ENCODE data around the gene LINGO4. TPM values are rescaled to one million over a fixed set of nuclear protein-coding genes. Genes with fewer than 3 reads are reported as not detected.

The LINGO4 gene
- total and polyA plus RNA-seq, 2 of the 13 experiments (the other 11 are each of a cell fraction or from before 2014, with no cell fraction given), result 0.02 to 0.05 TPM

DNA sequence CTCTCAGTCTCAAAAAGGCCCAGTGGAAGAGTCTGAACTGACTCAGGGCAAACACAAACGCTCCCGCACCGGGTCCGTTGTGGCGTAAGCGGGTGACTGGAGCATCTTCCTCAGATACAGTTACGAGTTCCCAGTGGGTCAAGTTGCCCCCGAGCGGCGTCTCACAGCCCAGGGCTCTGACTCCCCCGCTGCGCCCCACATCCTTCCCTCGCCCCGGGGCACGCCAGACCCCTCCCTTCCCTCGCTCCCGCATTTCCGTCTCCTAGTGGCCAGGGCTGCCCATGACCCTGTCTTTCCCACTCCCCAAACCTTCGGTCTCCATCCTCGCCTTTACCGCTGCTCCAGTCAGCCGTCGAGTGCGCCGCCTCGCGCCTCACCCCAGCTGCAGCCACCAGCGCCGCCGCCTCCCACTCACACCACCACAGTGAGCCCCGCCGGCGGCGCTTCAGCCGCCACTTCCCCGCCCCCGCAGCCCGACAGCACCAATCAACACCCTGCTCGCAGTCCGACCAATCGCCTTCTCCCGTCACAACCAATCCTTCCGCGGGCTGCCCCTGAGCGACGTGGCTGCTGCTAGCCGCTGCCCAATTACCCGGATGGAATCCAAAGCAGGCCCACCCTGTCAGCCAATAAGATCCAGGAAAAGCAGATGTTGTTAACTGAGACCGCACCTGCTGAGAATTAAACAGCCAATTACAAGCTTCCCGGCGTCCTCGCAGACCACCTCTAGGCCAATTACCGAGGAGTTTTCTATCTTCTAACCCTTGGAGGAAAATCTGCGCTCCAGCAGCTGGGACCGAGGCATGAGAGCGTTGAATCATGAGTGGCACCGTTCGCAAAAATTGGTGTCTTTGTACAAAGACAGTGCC is 14.9 kb downstream of the LINGO4 start, which contains the start of gene TDRKH (continued):
- TF ChIP-seq, protein P1, sequence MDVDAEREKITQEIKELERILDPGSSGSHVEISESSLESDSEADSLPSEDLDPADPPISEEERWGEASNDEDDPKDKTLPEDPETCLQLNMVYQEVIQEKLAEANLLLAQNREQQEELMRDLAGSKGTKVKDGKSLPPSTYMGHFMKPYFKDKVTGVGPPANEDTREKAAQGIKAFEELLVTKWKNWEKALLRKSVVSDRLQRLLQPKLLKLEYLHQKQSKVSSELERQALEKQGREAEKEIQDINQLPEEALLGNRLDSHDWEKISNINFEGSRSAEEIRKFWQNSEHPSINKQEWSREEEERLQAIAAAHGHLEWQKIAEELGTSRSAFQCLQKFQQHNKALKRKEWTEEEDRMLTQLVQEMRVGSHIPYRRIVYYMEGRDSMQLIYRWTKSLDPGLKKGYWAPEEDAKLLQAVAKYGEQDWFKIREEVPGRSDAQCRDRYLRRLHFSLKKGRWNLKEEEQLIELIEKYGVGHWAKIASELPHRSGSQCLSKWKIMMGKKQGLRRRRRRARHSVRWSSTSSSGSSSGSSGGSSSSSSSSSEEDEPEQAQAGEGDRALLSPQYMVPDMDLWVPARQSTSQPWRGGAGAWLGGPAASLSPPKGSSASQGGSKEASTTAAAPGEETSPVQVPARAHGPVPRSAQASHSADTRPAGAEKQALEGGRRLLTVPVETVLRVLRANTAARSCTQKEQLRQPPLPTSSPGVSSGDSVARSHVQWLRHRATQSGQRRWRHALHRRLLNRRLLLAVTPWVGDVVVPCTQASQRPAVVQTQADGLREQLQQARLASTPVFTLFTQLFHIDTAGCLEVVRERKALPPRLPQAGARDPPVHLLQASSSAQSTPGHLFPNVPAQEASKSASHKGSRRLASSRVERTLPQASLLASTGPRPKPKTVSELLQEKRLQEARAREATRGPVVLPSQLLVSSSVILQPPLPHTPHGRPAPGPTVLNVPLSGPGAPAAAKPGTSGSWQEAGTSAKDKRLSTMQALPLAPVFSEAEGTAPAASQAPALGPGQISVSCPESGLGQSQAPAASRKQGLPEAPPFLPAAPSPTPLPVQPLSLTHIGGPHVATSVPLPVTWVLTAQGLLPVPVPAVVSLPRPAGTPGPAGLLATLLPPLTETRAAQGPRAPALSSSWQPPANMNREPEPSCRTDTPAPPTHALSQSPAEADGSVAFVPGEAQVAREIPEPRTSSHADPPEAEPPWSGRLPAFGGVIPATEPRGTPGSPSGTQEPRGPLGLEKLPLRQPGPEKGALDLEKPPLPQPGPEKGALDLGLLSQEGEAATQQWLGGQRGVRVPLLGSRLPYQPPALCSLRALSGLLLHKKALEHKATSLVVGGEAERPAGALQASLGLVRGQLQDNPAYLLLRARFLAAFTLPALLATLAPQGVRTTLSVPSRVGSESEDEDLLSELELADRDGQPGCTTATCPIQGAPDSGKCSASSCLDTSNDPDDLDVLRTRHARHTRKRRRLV (CRISPR knock-in tag; IDR thresholded peaks at IDR 0.05), result no peak
- TF ChIP-seq, protein P2, sequence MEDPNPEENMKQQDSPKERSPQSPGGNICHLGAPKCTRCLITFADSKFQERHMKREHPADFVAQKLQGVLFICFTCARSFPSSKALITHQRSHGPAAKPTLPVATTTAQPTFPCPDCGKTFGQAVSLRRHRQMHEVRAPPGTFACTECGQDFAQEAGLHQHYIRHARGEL (CRISPR knock-in tag; IDR thresholded peaks at IDR 0.05), result no peak
- TF ChIP-seq, protein P3, sequence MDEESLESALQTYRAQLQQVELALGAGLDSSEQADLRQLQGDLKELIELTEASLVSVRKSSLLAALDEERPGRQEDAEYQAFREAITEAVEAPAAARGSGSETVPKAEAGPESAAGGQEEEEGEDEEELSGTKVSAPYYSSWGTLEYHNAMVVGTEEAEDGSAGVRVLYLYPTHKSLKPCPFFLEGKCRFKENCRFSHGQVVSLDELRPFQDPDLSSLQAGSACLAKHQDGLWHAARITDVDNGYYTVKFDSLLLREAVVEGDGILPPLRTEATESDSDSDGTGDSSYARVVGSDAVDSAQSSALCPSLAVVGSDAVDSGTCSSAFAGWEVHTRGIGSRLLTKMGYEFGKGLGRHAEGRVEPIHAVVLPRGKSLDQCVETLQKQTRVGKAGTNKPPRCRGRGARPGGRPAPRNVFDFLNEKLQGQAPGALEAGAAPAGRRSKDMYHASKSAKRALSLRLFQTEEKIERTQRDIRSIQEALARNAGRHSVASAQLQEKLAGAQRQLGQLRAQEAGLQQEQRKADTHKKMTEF (CRISPR knock-in tag; IDR thresholded peaks at IDR 0.05), result peak; percentile 81; the same call in 1 of the 2 replicates
- no peak for TF ChIP-seq MBNL3 (CRISPR knock-in tag; conservative IDR thresholded peaks at IDR 0.05)
- TF ChIP-seq U2AF1 (optimal IDR thresholded peaks at IDR 0.05; ENCODE audit: low read depth, low read length), result no peak
- no peak for TF ChIP-seq ZNF776 (CRISPR knock-in tag; IDR thresholded peaks at IDR 0.05)
- TF ChIP-seq ZFP36 (IDR thresholded peaks at IDR 0.05; ENCODE audit: borderline replicate concordance, low read depth, low read length, partially characterized antibody), result no peak
- TF ChIP-seq TRIM24 (CRISPR knock-in tag; IDR thresholded peaks at IDR 0.05), result no peak
- TF ChIP-seq CHD4 (IDR thresholded peaks at IDR 0.05; ENCODE audit: borderline replicate concordance, low read length), result no peak
- peak; percentile 74; the same call in 1 of the 2 replicates for TF ChIP-seq ZMYM2 (CRISPR knock-in tag; IDR thresholded peaks at IDR 0.05)
- no peak for TF ChIP-seq AGO1 (IDR thresholded peaks at IDR 0.05; ENCODE audit: low read depth, low read length, poor library complexity, severe bottlenecking)
- peak; percentile 76; the same call in 1 of the 2 replicates for TF ChIP-seq ZIK1 (CRISPR knock-in tag; IDR thresholded peaks at IDR 0.05; ENCODE audit: borderline replicate concordance, low read depth)
- TF ChIP-seq SNRNP70 (IDR thresholded peaks at IDR 0.05; ENCODE audit: low read depth, low read length), result no peak
- no peak for TF ChIP-seq RBAK (CRISPR knock-in tag; IDR thresholded peaks at IDR 0.05)
- TF ChIP-seq SRSF4 (IDR thresholded peaks at IDR 0.05; ENCODE audit: low read depth, low read length, poor library complexity, severe bottlenecking), result no peak
- TF ChIP-seq, protein P4, sequence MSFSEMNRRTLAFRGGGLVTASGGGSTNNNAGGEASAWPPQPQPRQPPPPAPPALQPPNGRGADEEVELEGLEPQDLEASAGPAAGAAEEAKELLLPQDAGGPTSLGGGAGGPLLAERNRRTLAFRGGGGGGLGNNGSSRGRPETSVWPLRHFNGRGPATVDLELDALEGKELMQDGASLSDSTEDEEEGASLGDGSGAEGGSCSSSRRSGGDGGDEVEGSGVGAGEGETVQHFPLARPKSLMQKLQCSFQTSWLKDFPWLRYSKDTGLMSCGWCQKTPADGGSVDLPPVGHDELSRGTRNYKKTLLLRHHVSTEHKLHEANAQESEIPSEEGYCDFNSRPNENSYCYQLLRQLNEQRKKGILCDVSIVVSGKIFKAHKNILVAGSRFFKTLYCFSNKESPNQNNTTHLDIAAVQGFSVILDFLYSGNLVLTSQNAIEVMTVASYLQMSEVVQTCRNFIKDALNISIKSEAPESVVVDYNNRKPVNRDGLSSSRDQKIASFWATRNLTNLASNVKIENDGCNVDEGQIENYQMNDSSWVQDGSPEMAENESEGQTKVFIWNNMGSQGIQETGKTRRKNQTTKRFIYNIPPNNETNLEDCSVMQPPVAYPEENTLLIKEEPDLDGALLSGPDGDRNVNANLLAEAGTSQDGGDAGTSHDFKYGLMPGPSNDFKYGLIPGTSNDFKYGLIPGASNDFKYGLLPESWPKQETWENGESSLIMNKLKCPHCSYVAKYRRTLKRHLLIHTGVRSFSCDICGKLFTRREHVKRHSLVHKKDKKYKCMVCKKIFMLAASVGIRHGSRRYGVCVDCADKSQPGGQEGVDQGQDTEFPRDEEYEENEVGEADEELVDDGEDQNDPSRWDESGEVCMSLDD (CRISPR knock-in tag; IDR thresholded peaks at IDR 0.05; ENCODE audit: borderline replicate concordance), result no peak
- no peak for TF ChIP-seq SRSF9 (IDR thresholded peaks at IDR 0.05; ENCODE audit: borderline replicate concordance, insufficient read depth, low read depth, low read length, poor library complexity, severe bottlenecking)

Data from HepG2 (cell line).